ENCODE results near the gene TTC39B.

Gene TTC39B

GRCh38 chr9:15248621-15249020 lies 58.4 kb downstream of the TTC39B start:
- no peak for DNase-seq (ENCODE audit: low spot score)
- TF ChIP-seq, protein P1, sequence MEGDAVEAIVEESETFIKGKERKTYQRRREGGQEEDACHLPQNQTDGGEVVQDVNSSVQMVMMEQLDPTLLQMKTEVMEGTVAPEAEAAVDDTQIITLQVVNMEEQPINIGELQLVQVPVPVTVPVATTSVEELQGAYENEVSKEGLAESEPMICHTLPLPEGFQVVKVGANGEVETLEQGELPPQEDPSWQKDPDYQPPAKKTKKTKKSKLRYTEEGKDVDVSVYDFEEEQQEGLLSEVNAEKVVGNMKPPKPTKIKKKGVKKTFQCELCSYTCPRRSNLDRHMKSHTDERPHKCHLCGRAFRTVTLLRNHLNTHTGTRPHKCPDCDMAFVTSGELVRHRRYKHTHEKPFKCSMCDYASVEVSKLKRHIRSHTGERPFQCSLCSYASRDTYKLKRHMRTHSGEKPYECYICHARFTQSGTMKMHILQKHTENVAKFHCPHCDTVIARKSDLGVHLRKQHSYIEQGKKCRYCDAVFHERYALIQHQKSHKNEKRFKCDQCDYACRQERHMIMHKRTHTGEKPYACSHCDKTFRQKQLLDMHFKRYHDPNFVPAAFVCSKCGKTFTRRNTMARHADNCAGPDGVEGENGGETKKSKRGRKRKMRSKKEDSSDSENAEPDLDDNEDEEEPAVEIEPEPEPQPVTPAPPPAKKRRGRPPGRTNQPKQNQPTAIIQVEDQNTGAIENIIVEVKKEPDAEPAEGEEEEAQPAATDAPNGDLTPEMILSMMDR (IDR thresholded peaks at IDR 0.05; ENCODE audit: extremely low read depth, missing control alignments): no peak

GRCh38 chr9:15248081-15248480 lies 58.9 kb downstream of the TTC39B start:
- TF ChIP-seq, protein P1 (IDR thresholded peaks at IDR 0.05; ENCODE audit: extremely low read depth, missing control alignments): no peak
- DNase-seq (ENCODE audit: low spot score): no peak

DNA sequence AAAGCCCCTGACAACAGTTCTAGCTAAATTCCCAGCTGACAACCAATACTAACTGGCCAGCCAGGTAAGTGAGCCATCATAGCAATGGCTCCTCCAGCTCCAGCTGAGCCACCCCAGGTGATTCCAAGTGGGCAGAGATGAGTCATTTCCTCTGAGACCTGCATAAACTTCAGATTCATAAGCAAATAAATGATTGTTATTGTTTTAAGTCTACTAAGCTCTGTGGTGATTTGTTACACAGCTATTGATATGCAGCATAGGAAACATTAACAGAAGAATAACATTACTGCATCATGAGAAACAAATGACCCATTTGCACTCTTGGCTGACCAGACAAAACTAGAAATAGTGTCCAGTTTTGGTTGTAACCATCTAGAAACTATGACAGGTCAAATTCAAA lies 60.3 kb downstream of the TTC39B start:
- DNase-seq (ENCODE audit: low spot score): no peak
- TF ChIP-seq, protein P1 (IDR thresholded peaks at IDR 0.05; ENCODE audit: extremely low read depth, missing control alignments): no peak

DNA sequence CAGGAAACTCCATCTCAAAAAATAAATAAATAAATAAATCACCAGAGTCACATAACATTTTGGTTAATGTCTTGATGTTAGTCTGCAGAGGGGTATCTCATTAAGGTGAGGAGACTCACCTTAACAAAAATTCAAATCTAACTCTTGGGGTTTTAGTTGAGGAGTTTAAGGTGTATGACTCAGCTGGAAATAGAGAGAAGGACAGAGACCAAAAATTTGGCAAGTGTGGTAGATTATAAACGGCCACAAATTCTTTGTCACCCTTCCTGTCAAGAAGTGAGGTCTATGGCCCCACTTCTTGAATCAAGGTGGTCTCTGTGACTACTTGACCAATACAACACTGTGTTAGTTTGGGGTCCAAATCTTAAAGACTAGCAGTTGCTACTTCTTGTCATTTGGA lies 60.8 kb downstream of the TTC39B start:
- DNase-seq (ENCODE audit: low spot score): no peak
- TF ChIP-seq, protein P1 (IDR thresholded peaks at IDR 0.05; ENCODE audit: extremely low read depth, missing control alignments): no peak

DNA sequence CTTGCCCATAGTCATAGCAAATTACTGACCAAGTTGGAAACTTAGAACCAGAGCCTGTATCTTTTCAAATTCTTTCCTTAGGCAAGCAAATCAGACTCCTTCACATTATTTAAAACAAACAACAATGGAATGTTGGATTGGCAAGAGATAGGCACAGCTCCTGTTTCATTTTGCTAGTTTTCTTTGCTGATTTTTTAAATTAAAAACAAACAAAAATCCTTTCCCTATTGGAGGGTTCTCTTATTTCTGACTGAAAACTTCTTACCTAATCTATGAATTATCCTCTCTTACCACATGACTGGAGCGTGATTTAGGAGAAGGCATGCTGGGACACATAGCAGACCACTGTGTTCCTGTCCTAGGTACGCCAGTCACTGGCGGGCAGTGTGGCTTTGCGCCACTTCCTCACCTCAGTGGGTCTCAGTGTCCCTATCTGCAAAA lies 63.0 kb downstream of the TTC39B start:
- DNase-seq (ENCODE audit: low spot score): no peak
- TF ChIP-seq, protein P1 (IDR thresholded peaks at IDR 0.05; ENCODE audit: extremely low read depth, missing control alignments): no peak

DNA sequence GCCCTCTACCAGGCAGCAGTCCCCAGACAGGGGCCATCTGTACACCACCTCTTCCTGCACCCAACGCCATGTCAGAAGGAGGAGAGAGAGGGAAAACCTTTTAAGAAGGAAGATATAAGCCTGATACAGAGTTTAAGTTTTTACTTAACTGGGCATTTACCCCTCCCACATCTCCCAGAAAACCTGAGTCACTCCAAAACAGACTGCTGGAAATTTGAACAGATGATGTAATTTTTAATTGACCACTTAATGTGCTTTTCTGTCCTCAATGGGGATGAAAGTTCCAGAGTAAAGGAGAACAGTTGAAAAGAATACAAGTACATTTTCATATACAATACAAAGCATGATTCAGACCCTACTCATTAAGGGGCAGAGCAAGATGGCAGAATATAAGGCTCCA lies 63.9 kb downstream of the TTC39B start:
- TF ChIP-seq, protein P1 (IDR thresholded peaks at IDR 0.05; ENCODE audit: extremely low read depth, missing control alignments): no peak
- DNase-seq (ENCODE audit: low spot score): no peak

GRCh38 chr9:15240927-15241326 lies 66.1 kb downstream of the TTC39B start:
- TF ChIP-seq, protein P1 (IDR thresholded peaks at IDR 0.05; ENCODE audit: extremely low read depth, missing control alignments): no peak
- DNase-seq (ENCODE audit: low spot score): no peak
